HG03159 (cell line): ENCODE measurements around the gene FGFR3.

Experiments
- ATAC-seq: cut with Tn5 transposase; IDR thresholded peaks from one replicate; pipeline ENCODE4 v1.9.1; 2021; ENCODE audit warnings: mild to moderate bottlenecking, moderate library complexity; ENCODE audit not compliant: unreplicated experiment

FGFR3 gene

GRCh38 chr4:1792832-1793495 lies at the start of gene FGFR3:
FGFR3 (plus strand) TSS chr4:1793293; CDS start chr4:1793935, 642 bp downstream.
- ATAC-seq, result no peak

- ATAC-seq, result no peak
Observed at GRCh38 chr4:1743551-1743950, 49.5 kb upstream of the FGFR3 start.

GRCh38 chr4:1743975-1744374 lies 49.1 kb upstream of the FGFR3 start:
- ATAC-seq, result no peak

- ATAC-seq, result no peak
Observed at GRCh38 chr4:1744552-1744951, 48.5 kb upstream of the FGFR3 start.

- no peak for ATAC-seq
Observed at GRCh38 chr4:1745165-1745564, 47.9 kb upstream of the FGFR3 start.

GRCh38 chr4:1745697-1746096 lies 47.4 kb upstream of the FGFR3 start:
- no peak for ATAC-seq

- ATAC-seq, result peak; percentile 51
Observed at GRCh38 chr4:1746265-1746691, 46.8 kb upstream of the FGFR3 start.

- no peak for ATAC-seq
Observed at GRCh38 chr4:1746919-1747602, 46.0 kb upstream of the FGFR3 start.

GRCh38 chr4:1747603-1747967 lies 45.5 kb upstream of the FGFR3 start:
- no peak for ATAC-seq

GRCh38 chr4:1748465-1748995 lies 44.6 kb upstream of the FGFR3 start:
- no peak for ATAC-seq

GRCh38 chr4:1749370-1749769 lies 43.7 kb upstream of the FGFR3 start:
- ATAC-seq, result no peak

- no peak for ATAC-seq
Observed at GRCh38 chr4:1749826-1750225, 43.3 kb upstream of the FGFR3 start.

- ATAC-seq, result no peak
Observed at GRCh38 chr4:1750381-1751154, 42.5 kb upstream of the FGFR3 start.

GRCh38 chr4:1751155-1751918 lies 41.8 kb upstream of the FGFR3 start:
- ATAC-seq, result no peak

- ATAC-seq, result no peak
Observed at GRCh38 chr4:1751919-1752283, 41.2 kb upstream of the FGFR3 start.

GRCh38 chr4:1752284-1753041 lies 40.6 kb upstream of the FGFR3 start:
- ATAC-seq, result no peak

- no peak for ATAC-seq
Observed at GRCh38 chr4:1753294-1753696, 39.8 kb upstream of the FGFR3 start.

GRCh38 chr4:1753697-1754311 lies 39.3 kb upstream of the FGFR3 start:
- no peak for ATAC-seq

GRCh38 chr4:1754336-1754735 lies 38.8 kb upstream of the FGFR3 start:
- no peak for ATAC-seq

GRCh38 chr4:1755297-1755696 lies 37.8 kb upstream of the FGFR3 start:
- no peak for ATAC-seq
